ENCODE measurements around the gene STX1B.
"Not testable (repeated sequence)": the region's sequence is repeated elsewhere in the genome, so short reads cannot be mapped to it uniquely, and the experiment has no call there.

The STX1B gene

DNA sequence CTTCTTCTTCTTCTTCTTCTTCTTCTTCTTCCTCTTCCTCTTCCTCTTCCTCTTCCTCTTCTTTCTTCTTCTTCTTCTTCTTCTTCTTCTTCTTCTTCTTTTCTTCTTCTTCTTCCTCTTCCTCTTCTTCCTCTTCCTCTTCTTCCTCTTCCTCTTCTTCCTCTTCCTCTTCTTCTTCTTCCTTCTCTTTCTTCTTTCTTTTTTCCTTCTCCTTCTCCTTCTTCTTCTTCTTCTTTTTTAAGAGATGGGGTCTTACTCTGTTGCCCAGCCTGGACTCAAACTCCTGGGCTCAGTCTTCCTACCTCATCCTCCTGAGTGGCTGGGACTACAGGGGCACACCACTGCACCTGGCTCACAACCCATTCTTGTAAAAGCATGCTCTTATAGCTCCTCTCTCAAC is 2.9 kb upstream of the STX1B start:
- DNase-seq (ENCODE audit: low read depth) = not testable (repeated sequence)

DNA sequence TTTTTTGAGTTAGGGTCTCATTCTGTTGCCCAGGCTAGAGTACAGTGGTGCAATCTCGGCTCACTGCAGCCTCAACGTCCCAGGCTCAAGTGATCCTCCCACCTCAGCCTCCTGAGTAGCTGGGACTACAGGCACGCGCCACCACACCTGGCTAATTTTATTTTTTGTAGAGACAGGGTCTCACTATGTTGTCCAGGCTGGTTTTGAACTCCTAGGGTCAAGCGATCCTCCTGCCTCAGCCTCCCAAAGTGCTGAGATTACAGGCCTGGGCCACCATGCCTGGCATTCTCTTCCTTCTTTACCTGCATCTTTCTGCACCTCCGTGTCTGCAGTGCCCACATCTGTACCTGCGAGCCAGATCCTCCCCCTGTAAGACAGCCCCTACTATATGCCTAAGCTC is 1.4 kb upstream of the STX1B start:
- DNase-seq (ENCODE audit: low read depth) = not testable (repeated sequence)

DNA sequence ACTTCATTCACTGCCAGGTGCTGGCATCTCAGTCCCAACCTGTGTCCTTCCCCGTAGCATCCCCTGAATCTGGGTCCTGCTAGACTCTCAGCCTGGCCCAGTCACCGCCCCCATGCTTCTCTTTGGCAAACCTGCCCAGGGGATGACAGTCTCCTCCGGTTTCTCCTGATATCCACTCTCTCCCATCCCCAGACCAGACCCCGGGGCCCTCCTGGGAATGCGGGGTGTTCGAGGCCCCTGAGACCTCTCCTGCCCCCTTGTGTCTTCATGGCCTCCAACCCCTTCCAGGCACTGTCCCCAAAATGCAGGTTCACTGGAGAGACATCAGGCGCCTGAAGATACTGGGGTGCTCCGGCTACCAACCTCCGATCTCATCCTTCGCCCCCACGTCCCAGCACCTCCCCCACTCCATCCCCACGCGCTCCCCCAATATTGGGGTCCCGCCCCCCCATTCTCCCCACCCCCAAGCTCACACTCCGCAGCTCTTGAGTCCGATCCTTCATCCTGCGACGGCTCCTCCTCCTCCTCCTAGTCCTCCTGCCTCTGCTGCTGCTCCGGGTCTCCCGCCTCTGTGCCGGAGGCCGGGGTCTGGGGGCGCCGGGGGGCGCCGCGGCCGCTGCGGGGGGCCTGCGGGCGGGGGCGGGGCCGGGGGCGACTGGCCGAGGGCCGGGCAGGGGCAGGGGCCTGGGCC is 399 bp downstream of the STX1B start:
- DNase-seq (ENCODE audit: low read depth) = no peak

DNA sequence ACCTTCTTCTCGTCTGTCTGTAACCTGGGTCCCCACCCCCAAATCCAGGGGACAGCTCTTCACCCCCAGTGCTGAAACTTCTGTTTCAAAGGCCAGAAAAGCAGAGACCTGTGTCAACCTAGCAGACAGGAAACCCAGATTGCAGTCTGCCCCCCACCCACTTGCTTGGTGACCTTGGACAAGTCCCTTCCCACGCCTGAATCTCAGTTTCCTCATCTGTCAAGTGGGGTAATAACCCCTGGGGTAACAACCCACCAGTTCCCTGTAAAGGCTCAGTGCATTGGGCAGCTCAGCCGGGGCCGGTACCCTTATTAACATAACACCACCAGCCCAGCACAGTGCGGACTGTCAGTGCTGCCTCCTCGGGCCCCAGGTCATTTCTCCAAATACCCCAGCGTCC is 1.3 kb downstream of the STX1B start:
- DNase-seq (ENCODE audit: low read depth) = no peak

DNA sequence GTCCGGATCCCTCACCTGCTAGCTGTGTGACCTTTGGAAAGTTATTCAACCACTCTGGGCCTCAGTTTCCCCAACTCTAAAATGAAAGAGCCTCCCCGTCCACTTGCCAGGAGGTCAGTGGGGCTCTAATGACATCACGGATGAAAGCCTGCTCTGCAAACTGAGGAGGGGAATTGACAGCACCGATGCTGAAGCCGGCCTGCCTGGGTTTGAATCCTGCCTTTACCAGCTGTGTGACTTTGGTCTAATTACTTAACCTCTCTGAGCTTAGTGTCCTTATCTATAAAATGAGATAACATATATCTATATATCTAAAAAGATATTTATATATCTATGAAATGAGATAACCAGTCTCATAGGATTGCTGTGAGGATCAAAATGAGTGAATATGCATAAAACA is 1.9 kb downstream of the STX1B start:
- DNase-seq (ENCODE audit: low read depth) = no peak

DNA sequence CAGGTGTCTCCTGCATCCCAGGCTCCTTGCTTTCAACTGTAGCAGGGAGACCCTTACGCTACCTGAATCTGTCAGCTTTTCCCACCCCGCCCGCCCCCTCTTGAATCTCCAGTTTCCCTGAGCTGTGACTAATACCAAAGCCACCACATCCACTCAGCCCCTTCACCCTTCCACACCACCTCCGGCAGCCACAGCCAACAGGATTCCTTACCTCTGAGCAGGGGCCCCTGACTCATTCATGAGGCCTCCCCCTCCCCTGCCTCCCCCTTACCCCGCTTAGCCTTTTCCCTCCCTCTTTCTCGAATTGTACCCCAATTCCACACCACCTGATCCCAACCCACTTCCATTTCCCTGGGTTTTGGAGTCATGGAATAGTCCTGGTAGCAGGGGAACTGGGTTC is 2.3 kb downstream of the STX1B start:
- DNase-seq (ENCODE audit: low read depth) = no peak

DNA sequence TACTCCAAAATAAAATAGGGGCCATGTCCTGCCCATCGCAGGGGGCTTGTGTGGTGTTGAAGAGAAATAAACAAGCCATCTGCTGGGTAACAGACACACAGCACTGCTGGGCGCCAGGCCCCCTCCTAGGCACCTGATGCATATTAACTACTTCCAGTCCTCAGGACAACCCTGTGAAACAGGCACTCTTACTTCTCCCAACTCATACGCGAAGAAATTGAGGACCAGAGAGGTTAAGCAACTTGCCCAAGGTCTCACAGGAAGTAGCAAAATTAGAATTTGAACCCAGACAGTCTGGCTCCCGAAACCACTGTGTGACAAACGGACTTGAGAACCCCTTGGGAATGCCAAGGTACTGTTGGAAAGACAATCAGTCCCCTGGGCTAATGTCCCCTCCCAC is 2.8 kb downstream of the STX1B start:
- no peak for DNase-seq (ENCODE audit: low read depth)

DNA sequence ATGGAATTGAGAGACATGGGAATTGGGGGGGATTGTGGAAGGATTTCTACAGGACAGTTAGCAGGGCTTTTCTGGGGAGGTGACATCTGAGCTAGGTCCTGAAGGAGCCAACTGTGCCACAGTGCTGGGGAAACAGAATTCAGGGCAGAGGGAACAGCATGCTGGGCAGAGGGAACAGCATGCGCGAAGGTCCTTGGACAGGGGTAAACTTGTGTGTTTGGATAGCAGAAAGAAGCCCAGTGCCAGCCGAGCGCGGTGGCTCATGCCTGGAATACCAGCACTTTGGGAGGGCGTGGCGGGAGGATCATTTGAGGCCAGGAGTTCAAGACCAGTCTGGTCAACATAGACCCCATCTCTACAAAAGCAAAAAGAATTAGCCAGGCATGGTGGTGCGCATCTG is 3.8 kb downstream of the STX1B start:
- no peak for DNase-seq (ENCODE audit: low read depth)

DNA sequence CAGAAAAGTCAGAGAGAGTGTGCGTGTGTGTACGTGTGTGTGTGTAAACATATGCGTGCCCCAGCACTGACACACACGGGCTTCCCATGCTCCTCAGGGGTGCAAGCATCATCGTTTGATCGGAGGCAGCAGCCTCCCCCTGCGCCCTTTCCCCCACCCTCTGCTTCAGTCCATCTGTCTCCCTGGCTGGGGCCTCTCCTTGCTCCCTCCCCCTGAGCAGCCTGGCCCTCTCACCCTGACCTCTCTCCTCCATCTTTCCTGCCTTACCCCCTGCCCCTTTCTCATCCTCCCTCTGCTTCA is 4.4 kb downstream of the STX1B start:
- DNase-seq (ENCODE audit: low read depth) = no peak

DNA sequence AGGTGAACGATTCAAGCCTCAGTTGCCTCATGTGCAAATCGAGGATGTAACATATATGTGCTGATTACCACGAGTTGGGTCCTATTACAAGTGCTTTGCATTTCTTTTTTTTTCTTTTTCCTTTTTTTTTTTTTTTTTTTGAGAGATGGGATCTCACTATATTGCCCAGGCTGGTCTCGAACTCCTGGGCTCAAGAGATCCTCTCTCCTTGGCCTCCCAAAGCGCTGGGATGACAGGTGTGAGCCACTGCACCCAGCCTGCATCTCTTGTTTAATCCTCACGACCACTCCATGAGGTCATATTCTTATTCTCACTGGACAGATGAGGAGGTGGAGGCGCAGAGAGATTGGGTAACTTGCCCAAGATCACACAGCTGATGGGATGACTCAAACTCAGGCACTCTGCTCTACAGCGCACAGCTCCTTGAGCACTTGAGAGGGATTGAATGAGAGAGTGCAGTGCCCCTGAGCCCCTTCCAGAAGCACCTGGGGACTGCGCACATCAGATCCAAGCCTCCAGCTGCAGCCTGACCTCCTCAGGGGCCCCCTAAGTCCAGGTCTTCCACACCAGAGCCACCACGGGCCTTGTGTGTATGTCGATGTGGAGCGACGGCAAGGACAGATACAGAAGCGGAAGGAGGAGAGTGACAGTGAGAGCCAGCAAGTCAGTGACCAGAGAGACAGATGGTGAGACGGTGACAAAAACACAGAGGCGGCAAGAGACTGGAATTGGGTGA is 4.9 kb downstream of the STX1B start:
- DNase-seq (ENCODE audit: low read depth) = no peak

DNA sequence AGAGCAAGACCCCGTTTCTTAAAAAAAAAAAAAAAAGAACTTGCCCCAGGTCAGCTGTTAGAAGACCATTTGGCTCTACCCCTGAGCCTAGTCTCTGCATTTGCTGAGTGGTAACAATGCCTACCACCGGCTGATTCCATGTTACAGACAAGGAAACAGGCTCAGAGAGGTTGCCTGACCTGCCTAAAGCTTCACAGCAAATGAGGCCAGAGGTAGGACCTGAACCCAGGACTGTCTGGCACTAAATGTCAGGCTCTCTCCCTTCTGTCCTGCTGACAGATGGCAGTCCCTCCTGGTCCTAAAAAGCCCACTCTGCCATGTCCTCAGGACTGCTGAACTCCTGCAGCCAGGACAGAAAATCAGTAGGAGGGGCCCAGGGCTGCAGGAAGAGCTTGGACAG is 5.8 kb downstream of the STX1B start:
- DNase-seq (ENCODE audit: low read depth) = no peak

DNA sequence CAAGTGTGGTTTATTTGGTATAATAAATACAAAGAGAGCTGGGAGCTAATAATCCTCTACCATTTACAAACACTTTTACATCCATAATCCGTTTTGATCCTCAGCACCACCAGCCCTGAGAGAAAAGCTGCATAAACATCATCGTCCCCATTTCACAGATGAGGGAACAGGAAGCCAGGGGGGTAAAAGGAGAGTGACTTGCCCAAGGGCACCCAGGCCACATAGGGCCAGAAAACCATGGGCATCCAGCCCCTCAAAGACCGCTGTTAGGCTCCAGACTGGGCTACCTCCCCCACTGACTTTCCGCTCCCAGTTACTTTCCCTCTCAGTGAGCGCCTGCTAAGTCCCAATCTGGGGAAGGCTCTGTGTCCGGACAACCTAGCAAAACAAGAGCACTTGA is 6.7 kb downstream of the STX1B start:
- DNase-seq (ENCODE audit: low read depth) = no peak

DNA sequence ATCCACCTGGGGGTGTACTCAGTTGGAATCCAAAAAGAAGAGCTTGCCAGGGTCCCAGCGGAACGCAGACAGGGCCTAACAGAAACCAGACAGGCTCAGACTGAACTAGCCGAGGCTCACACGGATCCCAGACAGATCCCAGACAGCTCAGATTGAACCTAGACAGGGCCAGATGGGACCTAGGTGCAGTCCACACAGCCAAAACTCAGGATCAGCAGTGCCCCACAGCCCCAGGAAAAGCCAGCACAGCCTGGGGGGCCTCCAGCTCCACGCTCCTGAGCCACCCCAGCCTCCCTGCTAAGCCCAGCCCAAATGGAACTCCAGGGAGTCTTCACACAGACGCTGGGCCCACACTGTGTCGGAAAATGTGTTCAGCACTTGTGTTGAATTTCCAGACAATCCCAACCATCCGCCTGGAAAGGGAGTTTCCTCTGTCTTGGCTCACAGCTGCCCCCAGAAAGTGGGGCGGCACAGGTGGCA is 7.5 kb downstream of the STX1B start:
- DNase-seq (ENCODE audit: low read depth) = no peak

DNA sequence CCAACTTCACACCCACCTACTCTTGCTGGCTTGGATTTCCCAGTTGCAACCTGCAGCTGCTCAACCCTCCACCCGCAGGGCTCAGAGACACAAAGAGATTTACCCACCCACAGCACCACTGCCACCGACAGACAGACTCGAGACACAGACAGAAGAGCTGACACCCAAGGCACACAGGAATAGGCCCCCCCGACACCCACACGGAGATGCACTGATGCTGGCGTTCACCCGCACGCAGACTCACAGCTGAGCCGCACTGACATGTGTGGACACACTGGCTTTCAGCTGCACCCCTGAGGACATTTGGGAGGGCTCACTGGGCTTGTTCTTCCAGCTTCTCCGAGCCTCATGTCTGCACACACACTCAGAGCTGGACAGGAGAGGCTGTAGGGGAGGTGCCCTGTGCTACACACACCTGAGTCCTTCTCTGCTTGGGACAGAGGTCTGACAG is 8.2 kb downstream of the STX1B start:
- no peak for DNase-seq (ENCODE audit: low read depth)

DNA sequence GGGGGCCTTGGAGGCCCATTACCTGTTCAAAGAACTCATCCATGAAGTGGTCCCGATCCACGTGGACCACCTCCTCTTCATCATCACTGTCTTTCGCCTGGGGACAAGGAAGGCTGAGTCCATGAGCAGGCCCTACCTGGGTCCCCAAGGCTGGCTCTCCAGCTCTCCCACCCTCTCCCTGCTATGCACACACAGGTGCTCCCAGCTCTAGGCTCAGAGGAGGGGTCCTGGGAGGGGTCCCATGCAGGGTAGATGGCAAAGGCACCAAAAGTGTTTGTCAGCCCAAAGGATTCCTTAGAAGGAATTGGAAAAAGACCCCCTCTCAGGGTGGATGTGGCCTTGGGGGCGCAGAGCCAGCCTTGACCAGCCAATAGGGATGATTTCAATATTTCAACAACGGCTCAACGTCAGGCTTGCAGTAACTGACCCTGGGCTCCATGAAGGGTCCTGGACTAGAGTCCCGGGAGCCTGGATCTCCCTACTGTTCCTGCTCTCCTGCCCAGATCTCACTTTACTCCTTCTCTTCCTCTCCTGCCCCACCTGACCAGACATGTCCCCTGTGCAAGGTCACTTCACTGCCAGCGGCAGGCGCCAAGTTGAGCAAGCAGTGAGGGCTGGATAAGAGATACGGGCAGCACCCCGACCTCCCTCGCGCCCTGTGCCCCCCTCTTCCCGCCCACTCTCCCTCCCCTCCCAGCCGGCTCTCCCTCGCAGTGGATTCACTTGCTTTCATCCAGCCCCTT is 8.8 kb downstream of the STX1B start:
- DNase-seq (ENCODE audit: low read depth) = no peak

DNA sequence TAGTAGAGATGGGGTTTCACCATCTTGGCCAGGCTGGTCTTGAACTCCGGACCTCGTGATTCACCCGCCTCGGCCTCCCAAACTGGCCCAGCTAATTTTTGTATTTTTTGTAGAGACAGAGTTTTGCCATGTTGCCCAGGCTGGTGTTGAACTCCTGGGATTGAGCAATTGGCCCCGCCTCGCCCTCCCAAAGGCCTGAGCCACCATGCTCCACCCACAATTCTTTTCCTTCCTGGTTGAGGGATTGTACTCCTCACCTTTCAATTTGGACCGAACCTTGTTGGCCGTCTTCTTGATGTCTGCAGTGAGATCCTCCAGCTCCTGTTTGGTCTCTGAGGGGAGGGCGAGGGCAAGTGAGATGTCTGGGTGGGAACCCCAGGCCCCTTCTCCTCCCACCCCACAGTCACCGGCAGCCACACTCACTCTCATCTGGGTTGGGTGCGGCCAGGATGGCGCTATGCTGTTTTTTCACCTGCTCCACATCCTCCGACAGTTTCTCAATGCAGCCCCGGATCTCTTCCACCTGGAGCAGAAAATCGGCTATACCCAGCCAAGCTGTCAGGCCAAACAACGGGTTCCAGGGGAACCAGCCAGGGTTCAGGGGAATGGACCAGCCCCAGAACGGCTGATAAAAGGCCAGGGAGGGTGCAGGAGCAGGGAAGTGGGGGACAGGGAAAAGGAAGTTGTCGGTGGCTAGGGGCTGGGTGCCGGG is 9.6 kb downstream of the STX1B start:
- DNase-seq (ENCODE audit: low read depth) = no peak

DNA sequence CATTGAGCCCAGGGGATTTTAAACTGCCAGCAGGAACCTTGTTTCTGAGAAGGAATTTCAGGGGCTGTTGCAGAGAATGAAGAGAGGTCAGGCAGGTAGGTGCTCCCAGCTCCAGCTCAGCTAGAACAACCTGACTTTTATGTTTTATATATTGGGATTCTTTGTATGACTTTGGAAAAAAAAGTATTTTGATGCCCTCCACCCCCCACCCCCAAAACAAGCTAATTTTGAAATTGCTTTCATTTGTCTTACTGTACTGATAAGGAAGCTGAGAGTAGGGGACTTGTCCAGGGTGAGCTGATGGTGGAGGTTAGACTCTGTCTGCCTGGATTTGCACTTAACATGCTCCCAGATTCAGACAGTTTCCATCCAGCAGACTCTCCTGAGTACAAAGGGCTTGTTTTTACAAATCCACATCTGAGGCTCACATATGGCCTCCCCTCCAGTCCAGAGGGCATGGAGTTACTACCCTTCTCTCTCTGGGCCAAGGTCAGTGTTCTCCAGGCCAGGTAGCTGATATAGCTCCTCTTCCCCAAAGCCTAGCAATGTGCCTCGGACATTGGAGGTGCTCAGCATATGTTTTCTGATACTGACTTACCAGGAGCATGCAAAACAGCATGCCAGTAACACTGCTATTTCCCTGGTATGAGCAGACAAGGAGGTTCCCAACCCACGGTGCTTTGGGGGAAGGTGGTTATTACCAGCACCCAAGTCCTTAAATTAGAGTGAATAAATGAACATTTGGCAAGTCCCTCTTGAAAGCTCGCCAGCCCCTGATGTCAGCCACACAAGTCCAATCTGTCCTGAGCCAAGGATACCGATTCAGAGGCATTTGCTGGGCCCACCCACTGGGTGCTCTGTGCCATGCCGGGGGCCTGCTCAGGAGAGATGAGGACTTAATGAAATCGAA is 11.3 kb downstream of the STX1B start:
- no peak for DNase-seq (ENCODE audit: low read depth)

DNA sequence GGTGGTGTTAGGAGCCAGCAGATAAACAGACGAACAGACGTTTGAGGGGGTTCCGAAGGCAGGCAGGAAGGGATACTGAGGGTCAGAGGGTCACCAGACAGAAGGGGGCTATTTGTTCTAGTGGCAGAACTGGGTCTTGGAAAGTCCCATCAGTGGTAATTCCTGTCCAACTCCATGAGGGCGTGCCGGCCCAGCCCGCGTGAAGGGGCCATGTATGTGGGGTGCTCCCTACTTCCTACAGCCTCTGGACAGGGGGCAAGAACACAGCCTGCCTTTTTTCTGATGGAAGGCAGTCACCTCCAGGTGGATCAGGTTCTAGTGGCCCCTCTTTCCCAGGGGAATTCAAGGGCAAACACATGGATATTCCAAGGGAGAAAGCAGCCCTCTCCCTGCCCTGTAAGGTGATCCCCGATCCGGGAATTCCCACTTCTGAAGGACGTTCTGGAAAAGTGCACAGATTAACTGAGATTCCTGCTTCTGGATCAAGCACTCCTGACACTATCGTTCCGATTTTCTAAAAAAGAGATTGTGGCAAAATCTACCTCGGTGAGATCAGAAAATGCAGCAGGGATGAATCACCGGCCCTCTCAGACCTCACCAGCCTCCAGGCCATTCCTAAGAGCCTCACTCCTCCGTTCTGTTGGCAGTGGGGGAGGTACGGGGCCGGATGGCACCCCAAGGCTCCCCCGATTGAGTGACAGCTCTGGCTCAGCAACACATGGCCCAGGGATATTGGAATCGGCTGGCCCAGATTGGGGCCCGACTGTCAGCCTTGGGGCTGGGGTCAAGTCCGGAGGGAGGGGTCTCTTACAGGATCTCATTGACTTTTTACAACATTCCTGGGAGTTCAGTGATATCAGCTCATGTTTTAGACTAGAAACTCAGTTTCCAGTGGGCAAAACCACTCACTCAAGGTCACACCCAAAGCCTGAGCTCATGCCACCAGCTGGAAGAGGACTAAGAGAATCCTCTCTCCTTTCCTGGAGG is 12.4 kb downstream of the STX1B start:
- no peak for DNase-seq (ENCODE audit: low read depth)

DNA sequence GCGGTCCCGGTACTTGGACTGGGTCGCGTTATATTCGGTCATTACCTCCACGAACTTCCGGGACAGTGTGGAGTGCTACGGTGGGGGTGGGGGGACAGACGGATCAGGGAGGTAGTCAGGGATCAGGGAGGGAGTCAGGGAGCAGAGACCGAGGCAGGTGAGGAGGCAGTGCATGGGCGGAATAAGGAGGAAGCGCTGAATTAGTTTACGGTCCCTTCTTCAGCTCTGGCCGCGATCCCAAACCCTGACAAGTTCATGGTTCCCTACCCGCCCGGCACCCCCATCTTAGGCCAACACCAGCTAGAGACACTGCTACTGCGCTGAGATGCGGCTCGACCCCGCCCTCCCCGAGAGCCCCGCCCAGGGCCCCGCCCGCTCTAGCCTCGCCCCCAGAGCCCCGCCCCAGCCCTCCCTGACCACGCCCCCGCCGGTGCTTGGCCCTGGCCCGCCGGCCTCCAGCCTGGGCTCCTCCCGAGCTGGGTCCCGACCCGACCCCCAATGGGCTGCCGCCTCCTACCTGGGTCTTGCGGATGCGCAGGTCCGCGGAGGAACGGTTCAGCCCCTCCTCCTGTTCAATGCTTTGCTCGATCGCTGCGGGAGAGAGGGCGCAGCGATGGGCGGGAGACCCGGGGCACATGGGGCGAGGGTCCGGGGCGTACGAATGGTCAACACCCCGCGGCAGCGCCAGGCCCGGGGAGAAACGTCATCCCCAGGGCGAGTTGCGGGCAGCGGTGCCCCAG is 13.3 kb downstream of the STX1B start:
- DNase-seq (ENCODE audit: low read depth) = peak; percentile 78

All from activated T-helper 9 cell treated with anti-CD3 and anti-CD28 coated beads, Interleukin-2, amount 50 U/mL, for 16 hours (primary cell).